ENCODE results near the gene FAM227A. TPM values are rescaled to one million over a fixed set of nuclear protein-coding genes. Genes with fewer than 3 reads are reported as not detected.

FAM227A gene
- total and polyA plus RNA-seq, 2 of the 13 experiments (the other 11 are each of a cell fraction or from before 2014, with no cell fraction given), result 1.0 to 1.5 TPM

DNA sequence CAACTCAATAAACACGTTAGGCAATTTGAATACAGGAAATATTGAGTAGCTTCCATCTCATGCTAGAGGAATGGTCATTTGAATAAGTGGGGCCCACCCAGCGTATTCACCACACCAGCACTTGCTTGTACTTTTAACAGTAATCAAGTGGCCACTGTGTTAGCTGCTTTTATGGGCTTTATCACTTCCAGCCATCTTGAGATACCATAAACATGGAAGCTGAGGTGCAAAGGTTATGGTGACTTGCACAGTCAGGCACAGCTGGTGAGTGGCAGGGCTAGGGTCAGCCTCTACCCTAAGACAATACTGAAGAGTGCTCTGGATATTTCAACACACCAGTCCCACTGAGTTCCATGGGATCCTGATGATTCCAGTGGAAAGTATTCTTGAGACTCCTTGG lies 37.9 kb upstream of the FAM227A start:
- peaks cover 68% of the 10 kb centered on the region for H3K4me1 ChIP-seq (ENCODE audit: insufficient read depth, low read length)
- intact Hi-C loops (cut with micrococcal nuclease; ENCODE audit: unreplicated experiment), result no loop called here
- H4K20me1 ChIP-seq (ENCODE audit: insufficient read depth, low read length), result no peaks in the 10 kb centered on the region; the same call in 1 of the 2 replicates
- H3K79me2 ChIP-seq (ENCODE audit: insufficient read depth, low read length), result peaks cover 49% of the 10 kb centered on the region
- 84% methylated on average over 2 of the region's 2 CpGs for WGBS (ENCODE audit: low lambda C conversion rate)
- H3K9ac ChIP-seq (ENCODE audit: insufficient read depth, low read depth, low read length), result no peak overlapping the region
- POLR2A ChIA-PET, result interaction anchor here (1.5 to 9.9 kb wide), 2 partner anchors 11 to 12 kb away, joined by 6 to 102 read pairs; partner anchors contain the start of genes GTPBP1 and TOMM22
- CTCF ChIA-PET (ENCODE audit: low intra/inter-chr PET ratio, low total read pairs), result no interaction called here
- in situ Hi-C loops (cut with HindIII; ENCODE audit: extremely low pct_ligation_motif_present, low pct_unique_long_range_greater_than_20kb), result no loop called here
- H3K4me2 ChIP-seq (ENCODE audit: low read depth, low read length), result peak overlapping the region; percentile 6; the same call in 1 of the 2 replicates
- ATAC-seq (peak; percentile 38), FAIRE-seq (peak; percentile 44), DNase-seq (ENCODE audit: low spot score) (peak; percentile 72)
- H3K9me3 ChIP-seq (ENCODE audit: low read length), result no peaks in the 10 kb centered on the region
- no peak overlapping the region for H2AFZ ChIP-seq (ENCODE audit: low read length)
- no peaks in the 10 kb centered on the region for H3K27me3 ChIP-seq (ENCODE audit: control insufficient read depth in 1 of 2, insufficient read depth in 2 of 2, low read length in 2 of 2)
- H3K36me3 ChIP-seq (replicated peaks in 1 of 2; ENCODE audit: control insufficient read depth in 1 of 2, insufficient read depth in 2 of 2, low read length in 2 of 2), result peaks cover 2 to 9% of the 10 kb centered on the region in 2 experiments
- no peak overlapping the region for H3K4me3 ChIP-seq (replicated peaks in 1 of 3; ENCODE audit: insufficient read depth in 1 of 3, low read depth in 2 of 3, low read length in 3 of 3)
- BruUV-seq (replicated peaks), result no TSS peak
- peak overlapping the region; percentile 43 for H3K27ac ChIP-seq (ENCODE audit: extremely low read length, insufficient read depth, low read length)
- TF ChIP-seq, protein P1, sequence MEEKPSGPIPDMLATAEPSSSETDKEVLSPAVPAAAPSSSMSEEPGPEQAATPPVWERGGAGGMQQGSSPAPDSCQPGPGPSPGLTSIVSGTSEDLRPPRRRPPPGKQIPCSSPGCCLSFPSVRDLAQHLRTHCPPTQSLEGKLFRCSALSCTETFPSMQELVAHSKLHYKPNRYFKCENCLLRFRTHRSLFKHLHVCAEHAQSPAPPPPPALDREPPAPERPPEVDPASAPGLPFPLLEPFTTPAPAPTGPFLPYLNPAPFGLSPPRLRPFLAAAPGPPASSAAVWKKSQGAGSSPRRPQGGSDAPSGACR (CRISPR knock-in tag; IDR thresholded peaks at IDR 0.05), result no peak
- TF ChIP-seq THAP11 (CRISPR knock-in tag; IDR thresholded peaks at IDR 0.05) (0 out of 2 replicates have a peak, but pooled peaks have one; percentile 22), MAF1 (CRISPR knock-in tag; IDR thresholded peaks at IDR 0.05; ENCODE audit: borderline replicate concordance) (no peak), RFXANK (CRISPR knock-in tag; IDR thresholded peaks at IDR 0.05) (no peak), ZNF543 (CRISPR knock-in tag; IDR thresholded peaks at IDR 0.05) (no peak), ZNF3 (CRISPR knock-in tag; IDR thresholded peaks at IDR 0.05) (no peak), SP2 (CRISPR knock-in tag; IDR thresholded peaks at IDR 0.05) (no peak), TEAD3 (CRISPR knock-in tag; optimal IDR thresholded peaks at IDR 0.05; ENCODE audit: borderline replicate concordance) (peak; percentile 22), ZMYM2 (CRISPR knock-in tag; IDR thresholded peaks at IDR 0.05) (no peak), PAX8 (CRISPR knock-in tag; IDR thresholded peaks at IDR 0.05; ENCODE audit: borderline replicate concordance) (no peak), GTF2F1 (IDR thresholded peaks at IDR 0.05; ENCODE audit: low read length) (no peak), TCF7 (IDR thresholded peaks at IDR 0.05; ENCODE audit: low read depth) (no peak), SOX6 (IDR thresholded peaks at IDR 0.05) (no peak), SOX6 (CRISPR knock-in tag; IDR thresholded peaks at IDR 0.05) (0 out of 2 replicates have a peak, but pooled peaks have one; percentile 28), RBM22 (optimal IDR thresholded peaks at IDR 0.05; ENCODE audit: low read length) (no peak), ZNF552 (CRISPR knock-in tag; IDR thresholded peaks at IDR 0.05; ENCODE audit: borderline replicate concordance) (no peak), ZNF143 (CRISPR knock-in tag; IDR thresholded peaks at IDR 0.05) (no peak), ZNF670 (CRISPR knock-in tag; IDR thresholded peaks at IDR 0.05; ENCODE audit: borderline replicate concordance) (no peak), KDM1A (CRISPR knock-in tag; IDR thresholded peaks at IDR 0.05) (no peak)
- TF ChIP-seq, protein P2, sequence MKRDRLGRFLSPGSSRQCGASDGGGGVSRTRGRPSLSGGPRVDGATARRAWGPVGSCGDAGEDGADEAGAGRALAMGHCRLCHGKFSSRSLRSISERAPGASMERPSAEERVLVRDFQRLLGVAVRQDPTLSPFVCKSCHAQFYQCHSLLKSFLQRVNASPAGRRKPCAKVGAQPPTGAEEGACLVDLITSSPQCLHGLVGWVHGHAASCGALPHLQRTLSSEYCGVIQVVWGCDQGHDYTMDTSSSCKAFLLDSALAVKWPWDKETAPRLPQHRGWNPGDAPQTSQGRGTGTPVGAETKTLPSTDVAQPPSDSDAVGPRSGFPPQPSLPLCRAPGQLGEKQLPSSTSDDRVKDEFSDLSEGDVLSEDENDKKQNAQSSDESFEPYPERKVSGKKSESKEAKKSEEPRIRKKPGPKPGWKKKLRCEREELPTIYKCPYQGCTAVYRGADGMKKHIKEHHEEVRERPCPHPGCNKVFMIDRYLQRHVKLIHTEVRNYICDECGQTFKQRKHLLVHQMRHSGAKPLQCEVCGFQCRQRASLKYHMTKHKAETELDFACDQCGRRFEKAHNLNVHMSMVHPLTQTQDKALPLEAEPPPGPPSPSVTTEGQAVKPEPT (CRISPR knock-in tag; IDR thresholded peaks at IDR 0.05; ENCODE audit: low read depth), result no peak
- TF ChIP-seq, protein P3, sequence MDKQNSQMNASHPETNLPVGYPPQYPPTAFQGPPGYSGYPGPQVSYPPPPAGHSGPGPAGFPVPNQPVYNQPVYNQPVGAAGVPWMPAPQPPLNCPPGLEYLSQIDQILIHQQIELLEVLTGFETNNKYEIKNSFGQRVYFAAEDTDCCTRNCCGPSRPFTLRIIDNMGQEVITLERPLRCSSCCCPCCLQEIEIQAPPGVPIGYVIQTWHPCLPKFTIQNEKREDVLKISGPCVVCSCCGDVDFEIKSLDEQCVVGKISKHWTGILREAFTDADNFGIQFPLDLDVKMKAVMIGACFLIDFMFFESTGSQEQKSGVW (CRISPR knock-in tag; IDR thresholded peaks at IDR 0.05; ENCODE audit: borderline replicate concordance), result no peak
- TF ChIP-seq, protein P4, sequence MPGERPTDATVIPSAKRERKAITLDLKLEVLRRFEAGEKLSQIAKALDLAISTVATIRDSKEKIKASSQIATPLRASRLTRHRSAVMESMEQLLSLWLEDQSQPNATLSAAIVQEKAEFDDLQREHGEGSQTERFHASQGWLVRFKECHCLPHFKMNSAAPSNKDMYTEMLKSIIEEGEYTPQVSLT (CRISPR knock-in tag; IDR thresholded peaks at IDR 0.05; ENCODE audit: borderline replicate concordance, low read depth), result no peak
- TF ChIP-seq, protein P5, sequence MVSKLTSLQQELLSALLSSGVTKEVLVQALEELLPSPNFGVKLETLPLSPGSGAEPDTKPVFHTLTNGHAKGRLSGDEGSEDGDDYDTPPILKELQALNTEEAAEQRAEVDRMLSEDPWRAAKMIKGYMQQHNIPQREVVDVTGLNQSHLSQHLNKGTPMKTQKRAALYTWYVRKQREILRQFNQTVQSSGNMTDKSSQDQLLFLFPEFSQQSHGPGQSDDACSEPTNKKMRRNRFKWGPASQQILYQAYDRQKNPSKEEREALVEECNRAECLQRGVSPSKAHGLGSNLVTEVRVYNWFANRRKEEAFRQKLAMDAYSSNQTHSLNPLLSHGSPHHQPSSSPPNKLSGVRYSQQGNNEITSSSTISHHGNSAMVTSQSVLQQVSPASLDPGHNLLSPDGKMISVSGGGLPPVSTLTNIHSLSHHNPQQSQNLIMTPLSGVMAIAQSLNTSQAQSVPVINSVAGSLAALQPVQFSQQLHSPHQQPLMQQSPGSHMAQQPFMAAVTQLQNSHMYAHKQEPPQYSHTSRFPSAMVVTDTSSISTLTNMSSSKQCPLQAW (CRISPR knock-in tag; IDR thresholded peaks at IDR 0.05), result no peak

All from HepG2 (cell line).